Subcutaneous adipose tissue (tissue), 4 donors: ENCODE measurements around the gene NOXO1. TPM values are rescaled to one million over a fixed set of nuclear protein-coding genes. Genes with fewer than 3 reads are reported as not detected.

Source experiments
- CTCF ChIP-seq: fragments of 450-650 bp; IDR thresholded peaks from one replicate; pipeline ENCODE4 v1.5.1; 2016; ENCODE audit warnings: low read depth, mild to moderate bottlenecking, control low read depth, antibody characterized with exemption, moderate library complexity
- total RNA-seq, 4 donors: library from RNA; depleted of rRNA; stranded (reverse); fragments of >200 nt; gene quantifications; one replicate each; pipeline ENCODE4 v1.1.0, GENCODE V29; 2016

The NOXO1 gene
- total RNA-seq, 4 donors from 2014 or later, result not detected

- no peak for TF ChIP-seq CTCF
Measured at GRCh38 chr16:1990351-1991134, 9.3 kb upstream of the NOXO1 start.

DNA sequence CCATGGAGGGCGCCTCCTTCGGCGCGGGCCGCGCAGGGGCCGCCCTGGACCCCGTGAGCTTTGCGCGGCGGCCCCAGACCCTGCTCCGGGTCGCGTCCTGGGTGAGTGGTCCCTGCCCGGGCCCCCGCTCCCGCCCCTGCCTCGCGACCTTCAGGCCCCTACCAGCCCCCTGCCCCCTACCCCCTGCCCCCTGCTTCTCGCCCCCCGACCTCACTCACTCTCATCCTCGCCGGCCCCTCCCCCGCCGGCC is 8.8 kb upstream of the NOXO1 start:
- TF ChIP-seq CTCF, result no peak

DNA sequence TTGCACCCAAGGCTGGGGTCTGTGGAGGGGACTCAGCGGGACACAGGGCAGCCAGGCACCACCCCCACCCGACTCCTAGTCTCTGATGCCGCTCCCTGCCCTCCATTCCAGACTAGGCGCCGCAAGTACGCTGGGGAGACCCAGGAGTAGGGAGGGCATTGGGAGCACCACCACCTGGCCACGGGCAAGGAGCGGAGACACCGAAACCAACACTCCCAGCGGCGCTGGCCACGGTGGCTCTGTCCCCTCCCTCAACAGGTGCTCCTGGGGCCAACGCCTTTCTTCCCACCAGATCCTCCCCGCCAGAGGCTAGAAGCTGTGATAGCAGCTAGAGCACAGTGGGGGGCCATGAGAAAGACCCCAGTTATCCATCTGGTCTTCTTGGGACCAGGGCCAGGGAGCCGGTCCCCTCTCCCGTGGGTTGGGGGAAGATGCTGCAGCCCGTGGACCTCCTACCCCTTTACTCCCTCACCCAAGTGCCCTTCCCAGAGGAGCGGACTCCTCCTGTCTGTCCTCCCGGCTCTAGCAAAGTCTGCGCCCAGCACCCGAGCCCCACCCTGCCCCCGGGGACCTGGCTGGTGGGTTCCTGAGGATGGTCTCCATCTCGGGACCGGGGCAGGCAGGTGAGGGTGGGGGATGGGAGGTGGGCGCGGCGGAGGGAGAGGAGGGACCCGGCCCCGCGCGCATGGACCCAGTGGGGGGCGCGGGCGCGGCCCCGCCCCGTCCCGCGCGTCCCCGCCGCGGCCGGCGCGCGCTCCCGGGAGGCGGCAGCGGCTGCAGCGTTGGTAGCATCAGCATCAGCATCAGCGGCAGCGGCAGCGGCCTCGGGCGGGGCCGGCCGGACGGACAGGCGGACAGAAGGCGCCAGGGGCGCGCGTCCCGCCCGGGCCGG is 8.2 kb upstream of the NOXO1 start, which contains the start of gene SYNGR3:
TSS of gene SYNGR3 (plus strand) at position 762 of the 892 bp plus-strand sequence. CDS start 133 bp downstream, outside the sequence.
- TF ChIP-seq CTCF, result no peak

GRCh38 chr16:1987198-1987597 is 5.9 kb upstream of the NOXO1 start:
- no peak for TF ChIP-seq CTCF

DNA sequence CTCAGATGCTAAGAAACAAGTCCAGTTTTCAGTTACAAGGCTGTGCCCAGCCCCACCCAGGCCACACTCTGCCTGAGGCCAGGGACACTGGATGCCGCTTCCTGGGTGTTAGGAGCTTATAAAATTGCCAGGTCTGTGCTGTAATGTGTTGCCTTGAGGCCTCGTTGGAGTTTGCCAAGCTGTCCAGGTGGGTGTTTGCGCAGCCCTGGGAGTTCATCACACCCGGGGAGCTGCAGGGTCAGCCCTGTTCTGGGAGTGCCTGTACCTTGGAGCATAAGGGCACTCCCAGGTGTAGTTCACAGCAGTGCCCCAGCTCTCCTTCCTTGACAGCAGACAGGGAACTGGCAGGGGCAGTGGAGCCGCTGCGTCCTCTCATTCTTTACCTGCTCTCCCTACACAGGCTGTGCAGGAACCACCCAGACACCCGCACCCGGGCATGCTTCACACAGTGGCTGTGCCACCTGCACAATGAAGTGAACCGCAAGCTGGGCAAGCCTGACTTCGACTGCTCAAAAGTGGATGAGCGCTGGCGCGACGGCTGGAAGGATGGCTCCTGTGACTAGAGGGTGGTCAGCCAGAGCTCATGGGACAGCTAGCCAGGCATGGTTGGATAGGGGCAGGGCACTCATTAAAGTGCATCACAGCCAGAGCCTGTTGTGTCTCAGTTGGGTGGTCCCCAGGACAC is 4.3 kb upstream of the NOXO1 start:
- no peak for TF ChIP-seq CTCF

DNA sequence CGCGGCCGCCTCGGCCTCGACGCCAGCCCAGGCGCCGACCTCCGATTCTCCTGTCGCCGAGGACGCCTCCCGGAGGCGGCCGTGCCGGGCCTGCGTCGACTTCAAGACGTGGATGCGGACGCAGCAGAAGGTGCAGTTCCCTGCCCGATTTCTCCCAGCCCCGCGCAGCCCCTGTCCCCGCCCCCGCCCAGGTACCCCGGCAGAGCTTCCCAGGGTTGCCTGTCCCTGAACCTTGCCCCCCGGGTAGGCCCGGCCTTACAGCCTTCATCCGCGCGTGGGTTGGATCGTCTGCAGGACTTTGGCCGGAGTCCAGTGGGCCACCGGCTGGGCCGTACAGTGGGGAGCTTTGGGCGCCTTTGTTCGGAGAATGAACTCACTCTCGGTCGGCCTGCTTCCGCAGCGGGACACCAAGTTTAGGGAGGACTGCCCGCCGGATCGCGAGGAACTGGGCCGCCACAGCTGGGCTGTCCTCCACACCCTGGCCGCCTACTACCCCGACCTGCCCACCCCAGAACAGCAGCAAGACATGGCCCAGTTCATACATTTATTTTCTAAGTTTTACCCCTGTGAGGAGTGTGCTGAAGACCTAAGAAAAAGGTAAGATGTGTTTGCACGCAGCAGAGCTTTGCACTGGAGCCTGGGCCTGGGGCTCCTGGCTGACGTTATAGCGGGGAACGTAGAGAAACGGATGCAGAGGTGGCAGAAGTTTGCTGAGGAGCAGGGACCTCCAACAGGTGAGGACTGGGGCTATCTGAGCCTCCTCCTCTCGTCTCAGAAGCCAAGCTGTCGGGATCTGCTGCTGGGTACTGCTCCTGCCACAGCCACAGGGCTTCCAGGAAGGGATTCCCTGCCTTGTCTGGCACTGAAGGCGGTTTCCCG is 3.3 kb upstream of the NOXO1 start:
- TF ChIP-seq CTCF, result no peak
